HG03025 (cell line): ENCODE data around the gene SELP.

Experiments
- ATAC-seq: cut with Tn5 transposase; IDR thresholded peaks from one replicate; pipeline ENCODE4 v1.9.1; 2021; ENCODE audit warnings: mild to moderate bottlenecking, moderate library complexity; ENCODE audit not compliant: unreplicated experiment, low FRiP score

The SELP gene

GRCh38 chr1:169577981-169578738, 51.8 kb downstream of the SELP start:
- ATAC-seq, result no peak

- no peak for ATAC-seq
These were observed 53.0 kb downstream of the SELP start for GRCh38 chr1:169576935-169577331.

GRCh38 chr1:169576241-169576934, 53.5 kb downstream of the SELP start:
- no peak for ATAC-seq

- ATAC-seq, result no peak
These were observed 55.6 kb downstream of the SELP start for GRCh38 chr1:169574336-169574735.

GRCh38 chr1:169572187-169572586, 57.7 kb downstream of the SELP start:
- ATAC-seq, result no peak

GRCh38 chr1:169571450-169571849, 58.5 kb downstream of the SELP start:
- ATAC-seq, result no peak

GRCh38 chr1:169570172-169570574, 59.8 kb downstream of the SELP start:
- ATAC-seq, result no peak

GRCh38 chr1:169568497-169568896, 61.4 kb downstream of the SELP start:
- no peak for ATAC-seq

- ATAC-seq, result no peak
These were observed 64.3 kb downstream of the SELP start for GRCh38 chr1:169565335-169566271.

- no peak for ATAC-seq
These were observed 66.3 kb downstream of the SELP start for GRCh38 chr1:169563650-169564049.

- no peak for ATAC-seq
These were observed 66.8 kb downstream of the SELP start for GRCh38 chr1:169563019-169563615.

- ATAC-seq, result no peak
These were observed 68.2 kb downstream of the SELP start for GRCh38 chr1:169561692-169562091.

GRCh38 chr1:169557131-169557530, 72.8 kb downstream of the SELP start:
- ATAC-seq, result no peak

- ATAC-seq, result no peak
These were observed 79.6 kb downstream of the SELP start for GRCh38 chr1:169550294-169550693.

- no peak for ATAC-seq
These were observed 81.6 kb downstream of the SELP start for GRCh38 chr1:169548282-169548681.

GRCh38 chr1:169546087-169546995, 83.6 kb downstream of the SELP start:
- ATAC-seq, result peak; percentile 79

- ATAC-seq, result no peak
These were observed 84.5 kb downstream of the SELP start for GRCh38 chr1:169545472-169545871.

- ATAC-seq, result no peak
These were observed 90.7 kb downstream of the SELP start for GRCh38 chr1:169538998-169539871.
